Glomerular endothelial cell (primary cell): ENCODE results near the gene LRRC45. TPM values are rescaled to one million over a fixed set of nuclear protein-coding genes. Genes with fewer than 3 reads are reported as not detected.

Source experiments
- DNase-seq: peaks from one replicate; pipeline ENCODE4 v3.0.0-alpha.2; 2011; ENCODE audit warnings: low read depth, low spot score; ENCODE audit errors: extremely low read depth
- total RNA-seq: library from RNA; depleted of rRNA; stranded (reverse); fragments of >200 nt; gene quantifications from 2 replicates; pipeline ENCODE4 v1.2.3, GENCODE V29; 2015

The LRRC45 gene
- total RNA-seq, 1 donor from 2014 or later = 24.9 TPM

DNA sequence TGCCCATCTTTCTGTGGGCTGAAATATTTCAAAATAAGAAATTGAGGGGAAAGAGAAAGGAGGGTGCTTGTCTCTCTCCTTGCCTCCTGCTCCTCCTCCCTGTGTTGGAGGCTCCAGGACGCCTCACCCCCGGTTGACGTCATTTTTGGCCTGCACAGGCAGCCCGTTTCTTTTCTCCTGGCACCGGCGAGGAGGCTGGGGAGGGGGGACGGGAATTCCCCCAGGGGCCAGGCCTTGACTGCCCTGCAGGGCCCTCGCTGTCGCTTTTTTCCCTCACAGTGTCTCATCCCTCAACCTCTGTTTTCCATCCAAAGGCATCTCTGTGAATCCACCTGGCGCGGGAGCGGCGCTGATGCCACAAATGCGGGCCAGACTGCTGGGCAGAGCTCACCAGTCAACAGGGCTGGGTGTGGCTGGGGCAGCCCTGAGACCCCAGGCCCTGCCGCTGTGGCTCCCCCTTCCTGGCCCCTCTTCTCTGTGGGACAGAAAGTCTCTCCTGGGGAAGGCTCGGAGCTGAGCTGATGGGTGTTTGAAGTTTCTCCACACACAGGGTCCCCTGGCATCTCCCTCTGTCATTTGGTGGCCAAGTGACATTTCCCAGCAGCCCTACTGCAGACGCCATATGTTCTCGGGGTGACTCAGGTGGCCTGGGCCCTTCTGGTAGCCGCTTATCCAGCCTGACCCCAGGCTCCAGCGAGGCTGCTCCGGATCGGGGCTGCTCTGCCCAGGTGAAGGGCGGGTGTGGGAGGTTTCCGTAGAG is 16.5 kb upstream of the LRRC45 start:
- DNase-seq = no peak

DNA sequence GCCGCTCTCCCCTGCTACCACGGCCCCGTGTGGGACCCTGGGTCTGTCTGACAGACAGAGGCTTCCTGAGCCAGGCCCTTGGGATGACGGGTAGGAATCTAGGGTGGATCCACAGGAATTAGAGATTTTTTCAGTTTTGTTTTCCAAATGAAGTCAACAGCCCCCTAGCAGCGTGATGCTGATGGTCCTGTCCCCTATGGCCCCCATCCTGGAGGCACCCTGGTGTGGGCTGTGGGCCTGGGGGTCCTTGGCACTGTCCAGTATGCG is 15.9 kb upstream of the LRRC45 start:
- DNase-seq = no peak

DNA sequence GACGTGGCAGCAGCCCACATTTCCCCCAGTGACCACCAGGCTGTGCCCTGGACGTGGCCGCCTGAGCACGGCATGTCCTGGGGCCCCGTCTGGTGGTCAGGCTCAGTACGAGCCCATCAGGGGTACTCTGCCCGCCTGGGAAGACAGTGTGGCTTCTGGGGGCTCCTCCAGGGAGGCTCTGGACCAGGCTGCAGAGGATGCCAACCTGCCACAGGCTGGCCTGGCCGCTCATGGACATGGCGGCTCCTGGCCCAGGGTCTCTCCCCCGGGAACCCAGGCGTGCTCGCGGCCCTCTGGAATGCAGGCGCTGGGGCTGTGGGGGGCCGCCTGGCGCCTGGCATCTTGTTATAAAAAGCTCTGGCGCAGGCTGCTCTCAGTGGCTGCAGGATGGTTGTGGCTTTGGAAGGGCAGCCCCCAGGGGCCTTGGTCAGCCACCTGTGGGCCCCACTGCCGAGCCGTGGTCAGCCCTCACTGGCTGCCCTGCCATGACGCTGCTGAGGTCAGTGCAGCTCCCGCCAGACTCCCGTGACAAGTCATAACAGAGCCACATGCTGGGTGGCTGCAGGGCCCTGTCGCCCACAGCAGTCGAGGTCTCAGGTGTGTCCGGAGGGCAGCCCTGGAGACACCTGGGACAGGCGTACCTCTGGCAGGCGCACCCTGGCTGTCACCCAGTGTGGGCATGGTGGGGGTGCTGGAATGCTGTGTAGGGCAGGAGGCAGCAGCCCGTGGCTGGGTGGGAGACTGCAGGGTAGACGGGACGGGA is 15.4 kb upstream of the LRRC45 start:
- DNase-seq = no peak

DNA sequence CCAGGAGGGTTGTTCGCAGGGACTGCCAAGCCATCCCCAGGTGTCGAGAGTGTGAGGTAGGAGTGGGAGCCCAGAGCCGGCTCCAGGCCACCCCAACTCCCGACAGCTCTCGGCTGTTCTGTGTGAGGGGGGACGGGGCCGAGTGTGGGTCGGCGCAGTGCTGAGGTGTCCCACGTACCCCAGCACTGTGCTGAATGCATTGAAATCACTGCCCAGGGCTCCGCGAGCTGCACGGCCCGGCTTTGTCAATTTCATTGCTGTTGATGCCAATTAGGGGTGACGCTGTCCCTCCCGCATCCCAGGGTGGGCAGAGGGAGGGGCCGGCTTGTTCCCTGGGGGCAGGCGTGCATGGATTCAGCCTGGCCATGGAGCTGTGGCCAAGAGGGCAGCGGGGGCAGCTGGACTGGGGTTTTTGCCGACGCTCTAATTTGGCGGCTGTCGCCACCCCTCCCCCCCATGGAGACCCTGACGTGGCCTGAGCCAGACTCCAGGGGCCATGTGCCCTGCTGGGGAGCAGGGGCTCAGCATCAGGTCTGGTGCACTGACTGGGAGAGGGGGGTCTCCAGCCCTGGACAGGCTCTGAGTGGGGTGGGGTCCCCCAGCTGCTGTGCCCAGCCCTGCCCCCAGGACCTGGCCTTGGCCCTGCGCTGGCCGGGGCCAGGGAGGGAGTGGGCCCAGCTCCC is 14.7 kb upstream of the LRRC45 start:
- DNase-seq = no peak

DNA sequence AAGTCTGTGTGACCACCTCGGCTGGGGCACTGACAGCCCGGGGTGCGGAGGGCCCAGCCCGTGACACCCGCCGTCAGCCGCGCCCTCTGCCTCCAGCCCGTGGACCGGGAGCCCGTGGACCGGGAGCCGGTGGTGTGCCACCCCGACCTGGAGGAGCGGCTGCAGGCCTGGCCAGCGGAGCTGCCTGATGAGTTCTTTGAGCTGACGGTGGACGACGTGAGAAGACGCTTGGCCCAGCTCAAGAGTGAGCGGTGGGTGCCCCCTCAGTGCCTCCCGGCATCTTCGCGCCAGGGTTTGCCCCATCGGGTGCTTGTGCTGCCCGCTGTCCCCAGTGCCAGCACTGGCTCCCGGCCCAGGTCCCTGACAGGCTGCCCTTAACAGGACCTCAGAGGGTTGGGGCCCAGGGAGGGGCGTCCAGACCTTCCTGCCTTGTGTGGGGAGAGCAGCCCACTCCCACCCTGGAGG is 14.1 kb upstream of the LRRC45 start:
- no peak for DNase-seq

DNA sequence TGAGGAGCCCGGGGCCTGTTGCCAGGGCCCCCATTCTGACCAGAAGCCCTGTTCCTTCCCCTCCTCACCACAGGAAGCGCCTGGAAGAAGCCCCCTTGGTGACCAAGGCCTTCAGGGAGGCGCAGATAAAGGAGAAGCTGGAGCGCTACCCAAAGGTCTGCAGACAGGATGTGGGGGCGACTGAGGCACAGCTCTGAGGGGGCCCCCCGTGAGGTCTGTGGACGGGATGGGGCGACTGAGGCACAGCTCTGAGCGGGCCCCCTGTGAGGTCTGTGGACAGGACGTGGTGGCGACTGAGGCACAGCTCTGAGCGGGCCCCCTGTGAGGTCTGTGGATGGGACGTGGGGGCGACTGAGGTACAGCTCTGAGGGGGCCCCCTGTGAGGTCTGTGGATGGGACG is 13.7 kb upstream of the LRRC45 start:
- DNase-seq = no peak

DNA sequence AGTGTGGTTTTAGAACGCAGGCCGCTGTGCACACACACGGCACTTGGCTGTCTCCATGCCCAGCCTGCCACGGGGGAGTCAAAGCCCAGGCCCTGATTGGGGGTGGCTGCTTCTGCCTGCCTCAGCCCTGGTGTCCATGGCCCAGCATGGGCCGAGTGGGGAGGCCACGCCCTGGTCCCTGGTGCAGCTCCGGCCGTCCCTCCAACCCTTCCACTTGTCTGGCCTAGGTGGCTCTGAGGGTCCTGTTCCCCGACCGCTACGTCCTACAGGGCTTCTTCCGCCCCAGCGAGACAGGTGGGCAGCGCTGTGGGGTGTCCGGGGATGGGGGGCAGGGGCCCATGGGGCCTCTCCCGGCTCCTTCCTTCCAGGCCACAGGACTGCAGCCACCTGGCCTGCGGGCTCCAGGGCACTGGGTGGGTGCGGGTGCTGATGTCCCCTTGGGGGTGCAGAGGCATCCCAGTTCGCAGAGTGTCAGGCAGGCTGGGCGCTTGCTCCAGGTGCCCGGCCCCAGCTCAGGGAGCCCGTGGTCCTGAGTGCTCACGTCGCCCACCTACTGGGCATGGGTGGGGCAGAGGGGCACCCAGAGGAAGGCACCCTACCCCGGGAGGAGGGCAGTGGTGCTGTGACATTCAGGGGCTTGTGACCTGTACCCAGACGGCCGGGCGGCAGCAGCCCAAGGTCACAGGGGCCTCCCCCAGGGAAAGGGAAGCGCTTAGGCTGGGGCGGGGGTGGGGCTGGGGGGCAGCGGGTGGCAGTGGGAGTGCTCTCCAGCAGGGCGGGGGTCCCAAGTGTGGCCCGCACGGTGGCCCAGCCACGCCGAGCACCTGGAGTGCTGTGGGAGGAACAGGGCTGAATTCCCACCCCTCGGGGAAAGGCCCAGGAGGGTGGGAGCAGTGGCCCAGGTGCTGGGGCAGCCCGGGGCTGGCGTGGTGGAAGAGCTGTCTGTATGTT is 12.3 kb upstream of the LRRC45 start:
- DNase-seq = no peak

DNA sequence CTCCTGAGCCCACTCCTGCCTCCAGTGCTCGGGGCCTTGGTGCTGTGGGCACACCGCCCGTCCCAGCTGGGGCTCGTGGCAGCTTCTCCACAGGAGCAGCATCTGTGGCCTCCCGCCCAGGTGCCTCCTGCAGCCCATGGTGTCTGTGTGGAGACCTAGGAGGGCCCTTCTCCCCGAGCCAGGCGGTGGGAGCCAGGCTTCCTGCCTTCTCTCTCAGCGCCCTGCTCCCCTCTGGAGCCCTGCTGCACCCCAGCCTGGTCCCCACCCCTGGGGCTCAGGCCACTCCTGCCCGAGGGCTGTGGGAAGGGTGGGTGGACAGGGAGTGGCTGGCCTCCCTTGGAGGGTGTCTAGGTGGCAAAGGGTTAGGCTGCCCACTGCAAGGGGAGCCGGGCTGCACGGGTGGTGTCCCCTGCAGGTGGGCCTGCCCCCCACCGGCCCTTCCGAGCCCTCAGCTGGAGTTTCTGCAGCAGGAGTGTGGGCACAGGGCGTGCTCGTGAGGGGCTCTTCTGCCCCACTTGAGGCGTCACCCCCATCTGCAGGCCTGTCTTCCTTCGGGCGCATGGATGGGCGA is 11.4 kb upstream of the LRRC45 start:
- no peak for DNase-seq

DNA sequence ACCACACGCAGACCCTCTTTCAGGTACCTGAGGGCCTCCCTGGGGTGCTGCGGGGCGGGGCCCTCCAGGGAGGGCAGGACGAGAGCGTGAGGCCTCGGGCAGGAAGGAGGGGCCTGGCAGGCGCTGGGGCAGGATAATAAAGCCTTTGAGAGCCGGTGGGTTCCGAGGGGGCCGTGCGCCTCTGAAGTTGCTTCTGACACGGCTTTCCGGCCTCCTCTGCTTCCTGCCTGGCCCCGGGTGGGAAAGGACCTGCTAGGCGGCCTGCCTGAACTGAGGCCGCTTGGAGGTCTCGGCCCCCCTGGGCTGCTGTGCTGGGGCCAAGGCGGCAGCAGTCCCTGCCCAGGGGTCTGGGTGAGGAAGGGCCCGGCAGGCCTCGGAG is 10.9 kb upstream of the LRRC45 start:
- no peak for DNase-seq

DNA sequence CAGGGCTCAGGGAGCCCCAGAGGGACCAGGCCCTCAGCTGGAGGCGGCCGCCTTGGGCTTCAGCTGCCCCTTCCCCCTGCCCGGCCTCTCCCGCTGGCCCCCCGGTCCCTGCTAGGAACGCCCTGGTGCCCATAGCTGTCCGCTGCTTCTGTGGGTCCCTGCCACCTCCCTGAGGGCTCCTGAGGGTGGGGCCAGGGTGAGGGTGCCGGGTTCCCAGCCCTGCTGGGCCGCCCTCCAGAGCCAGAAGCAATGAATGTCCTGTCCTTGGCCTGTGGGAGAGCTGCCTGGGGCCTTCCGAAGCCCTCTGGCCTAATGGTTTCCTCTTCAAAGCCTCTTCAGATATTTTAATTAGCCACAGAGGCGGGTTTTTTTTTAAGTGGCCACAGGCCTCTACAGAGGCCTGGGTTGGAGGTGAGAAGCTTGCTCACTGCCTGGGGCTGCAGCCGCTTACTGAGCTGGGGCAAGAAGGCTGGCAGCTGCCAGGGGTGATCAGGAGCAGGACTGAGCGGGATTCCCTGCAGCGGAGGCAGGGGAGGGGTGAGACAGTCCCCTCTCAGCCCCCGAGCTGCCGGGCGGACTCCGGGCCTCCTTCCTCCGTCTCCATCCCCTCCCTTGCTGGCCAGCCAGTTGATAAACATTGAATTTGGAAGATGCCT is 10.3 kb upstream of the LRRC45 start:
- DNase-seq = no peak

DNA sequence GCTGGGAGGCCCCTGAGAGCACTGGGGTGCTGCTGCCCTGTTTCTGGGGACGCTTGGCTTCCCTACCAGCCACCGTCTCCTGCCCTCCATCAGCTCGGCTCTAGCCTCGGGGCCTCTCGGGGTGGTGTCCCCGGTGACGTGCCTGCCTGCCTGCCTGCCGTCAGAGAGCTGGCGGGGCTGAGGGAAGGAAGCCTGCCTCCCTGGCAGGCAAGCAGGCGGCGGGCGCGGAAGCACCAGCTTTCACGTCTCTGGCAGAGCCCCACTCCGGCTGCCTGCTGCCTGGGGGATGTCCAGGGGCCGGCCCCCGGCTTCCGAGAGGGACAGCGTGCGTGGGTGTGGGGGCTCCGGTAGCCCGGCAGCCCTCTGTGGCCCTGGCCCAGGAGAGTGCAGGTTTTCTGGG is 9.8 kb upstream of the LRRC45 start:
- DNase-seq = no peak

DNA sequence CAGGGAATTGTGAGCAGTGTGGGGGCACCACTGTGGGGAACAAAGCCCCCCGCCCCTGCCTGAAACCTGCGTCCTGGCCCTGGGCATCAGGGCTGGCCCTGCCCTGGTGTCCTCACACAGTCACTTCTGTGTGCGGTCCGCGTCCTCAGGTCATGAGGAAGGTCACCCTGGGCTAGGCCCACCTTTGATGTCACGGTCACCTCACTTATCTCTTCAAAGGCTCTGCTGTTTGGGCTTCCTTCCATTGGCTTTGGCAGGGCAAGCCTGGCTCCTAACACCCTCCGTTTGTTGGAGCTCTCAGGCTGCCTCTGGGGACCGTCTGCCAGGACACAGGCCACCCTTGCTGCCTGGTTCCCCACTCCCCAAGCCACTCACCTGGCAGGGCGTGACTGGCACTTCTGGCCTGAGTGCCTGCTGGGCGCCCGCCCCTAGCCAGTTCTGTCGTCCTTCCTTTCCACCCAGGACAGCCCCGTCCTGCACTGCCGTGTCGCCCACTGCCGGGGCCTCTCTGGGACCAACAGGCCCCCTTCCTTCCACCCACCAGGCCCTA is 9.3 kb upstream of the LRRC45 start:
- no peak for DNase-seq

DNA sequence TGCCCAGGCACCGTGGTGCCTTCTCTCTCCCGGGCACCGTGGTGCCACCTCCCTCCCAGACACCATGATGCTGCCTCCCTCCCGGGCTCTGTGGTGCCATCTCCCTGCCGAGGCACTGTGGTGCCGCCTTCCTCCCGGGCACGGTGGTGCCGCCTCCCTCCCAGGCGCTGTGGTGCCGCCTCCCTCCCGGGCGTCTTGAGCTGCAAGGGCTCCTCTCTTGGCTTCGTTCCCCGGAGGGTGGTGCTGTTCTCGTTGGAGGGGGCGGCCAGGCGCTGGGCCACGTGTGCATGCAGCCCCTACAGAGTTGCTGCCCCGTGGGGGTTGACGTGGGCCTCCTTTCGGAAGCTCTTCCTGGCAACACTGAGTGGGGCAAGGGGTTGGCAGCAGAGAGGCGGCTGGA is 8.7 kb upstream of the LRRC45 start:
- no peak for DNase-seq

DNA sequence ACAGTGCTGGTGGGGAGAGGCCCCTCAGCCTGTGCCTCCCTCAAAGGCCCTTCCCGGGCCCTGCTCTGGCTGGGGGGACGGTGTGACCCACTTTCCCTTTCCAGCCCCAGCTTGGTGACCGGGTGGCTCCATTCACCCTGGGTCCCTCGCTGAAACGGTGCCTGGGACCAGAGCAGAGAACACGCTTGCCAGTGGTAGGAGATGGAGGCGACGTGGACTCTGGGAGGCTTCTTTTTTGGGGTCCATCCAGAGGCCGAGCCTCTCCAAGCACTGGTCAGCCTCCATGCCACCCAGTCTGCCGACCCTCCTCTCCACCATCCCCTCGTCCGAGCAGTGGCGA is 8.2 kb upstream of the LRRC45 start:
- no peak for DNase-seq

DNA sequence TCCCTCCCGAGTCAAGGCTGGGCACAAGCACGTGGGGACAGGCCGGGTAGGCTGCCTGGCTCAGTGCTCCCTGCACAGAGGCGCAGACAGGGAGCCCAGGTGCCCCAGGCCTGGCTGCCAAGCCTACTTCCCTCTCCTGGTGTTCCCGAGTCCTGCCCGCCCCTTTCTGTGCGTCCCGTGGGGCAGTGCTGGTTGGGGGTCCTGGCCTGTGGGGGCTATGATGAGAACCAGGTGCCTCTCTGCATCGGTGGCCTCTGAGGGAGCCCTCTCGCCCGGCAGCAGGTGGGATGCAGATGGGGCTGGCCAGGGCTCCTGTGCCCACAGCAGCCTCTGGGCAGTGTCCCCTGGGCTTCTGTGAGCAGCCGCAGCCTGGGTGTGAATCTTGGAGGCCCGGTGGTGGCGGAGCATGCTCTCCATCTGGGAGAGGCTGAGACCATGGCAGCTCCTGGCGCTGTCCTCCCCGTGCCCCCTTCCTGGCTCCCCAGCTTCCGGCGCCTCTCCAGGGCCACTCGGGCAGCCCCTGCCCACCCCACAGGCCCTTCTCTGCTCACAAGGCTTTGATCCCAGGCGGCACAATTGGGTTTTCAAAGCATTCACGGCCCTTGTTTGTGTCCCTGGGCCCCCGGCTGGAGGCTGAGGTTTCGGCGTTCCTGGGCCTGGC is 7.7 kb upstream of the LRRC45 start:
- DNase-seq = no peak

DNA sequence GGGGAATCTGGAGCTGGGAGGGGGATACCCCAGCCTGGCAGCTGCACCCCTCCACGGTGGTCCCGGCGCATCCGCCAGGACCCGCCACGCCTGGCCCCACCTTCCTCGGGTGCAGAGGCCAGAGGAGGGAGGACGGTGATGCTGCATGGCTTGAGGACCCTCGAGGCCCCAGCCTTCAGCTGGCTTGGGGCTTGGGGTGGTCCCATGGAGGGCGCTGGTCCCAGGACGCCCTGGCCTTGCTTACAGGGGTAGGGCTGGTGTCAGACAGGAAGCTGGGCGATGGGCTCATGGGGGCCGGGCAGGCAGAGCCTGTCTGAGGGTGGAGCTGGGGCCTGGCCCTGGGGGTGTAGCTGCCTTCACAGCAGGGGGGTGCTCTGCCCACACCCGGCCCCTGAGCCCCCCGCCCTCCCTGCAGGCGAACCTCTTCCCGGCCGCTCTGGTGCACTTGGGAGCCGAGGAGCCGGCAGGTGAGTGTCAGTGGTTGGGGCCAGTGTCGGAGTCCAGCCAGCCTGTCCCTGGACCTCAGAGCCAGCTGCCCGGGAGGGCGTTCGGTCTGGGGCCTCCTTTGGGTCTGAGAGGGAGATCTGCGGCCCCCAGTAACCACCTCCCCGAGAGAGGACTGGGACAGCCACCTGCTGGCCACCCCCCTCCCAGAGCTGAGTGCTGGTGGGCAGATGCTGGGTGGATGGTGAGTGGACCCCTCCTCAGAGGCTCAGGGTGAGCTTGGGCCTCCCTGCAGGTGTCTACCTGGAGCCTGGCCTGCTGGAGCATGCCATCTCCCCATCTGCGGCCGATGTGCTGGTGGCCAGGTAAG is 6.8 kb upstream of the LRRC45 start:
- DNase-seq = no peak

DNA sequence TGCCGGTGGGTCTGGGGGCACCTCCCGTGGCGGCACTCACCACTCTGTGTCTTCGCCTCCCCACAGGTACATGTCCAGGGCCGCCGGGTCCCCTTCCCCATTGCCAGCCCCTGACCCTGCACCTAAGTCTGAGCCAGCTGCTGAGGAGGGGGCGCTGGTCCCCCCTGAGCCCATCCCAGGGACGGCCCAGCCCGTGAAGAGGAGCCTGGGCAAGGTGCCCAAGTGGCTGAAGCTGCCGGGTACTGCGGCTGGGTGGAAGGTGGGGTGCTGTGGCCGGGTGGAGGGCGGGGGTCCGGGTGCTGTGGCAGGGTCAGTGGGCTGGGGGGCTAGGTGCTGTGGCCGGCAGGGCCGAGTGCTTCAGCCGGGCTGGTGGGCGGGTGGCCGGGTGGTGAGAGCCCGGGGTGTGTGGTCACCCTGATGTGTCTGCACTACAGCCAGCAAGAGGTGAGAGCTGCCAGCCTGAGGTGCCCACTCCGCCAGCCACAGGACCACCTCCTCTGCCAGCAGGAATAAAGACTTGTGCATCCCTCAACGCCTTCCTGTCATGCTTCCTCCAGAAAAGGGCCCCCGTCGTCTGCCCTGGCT is 6.1 kb upstream of the LRRC45 start:
- DNase-seq = no peak

DNA sequence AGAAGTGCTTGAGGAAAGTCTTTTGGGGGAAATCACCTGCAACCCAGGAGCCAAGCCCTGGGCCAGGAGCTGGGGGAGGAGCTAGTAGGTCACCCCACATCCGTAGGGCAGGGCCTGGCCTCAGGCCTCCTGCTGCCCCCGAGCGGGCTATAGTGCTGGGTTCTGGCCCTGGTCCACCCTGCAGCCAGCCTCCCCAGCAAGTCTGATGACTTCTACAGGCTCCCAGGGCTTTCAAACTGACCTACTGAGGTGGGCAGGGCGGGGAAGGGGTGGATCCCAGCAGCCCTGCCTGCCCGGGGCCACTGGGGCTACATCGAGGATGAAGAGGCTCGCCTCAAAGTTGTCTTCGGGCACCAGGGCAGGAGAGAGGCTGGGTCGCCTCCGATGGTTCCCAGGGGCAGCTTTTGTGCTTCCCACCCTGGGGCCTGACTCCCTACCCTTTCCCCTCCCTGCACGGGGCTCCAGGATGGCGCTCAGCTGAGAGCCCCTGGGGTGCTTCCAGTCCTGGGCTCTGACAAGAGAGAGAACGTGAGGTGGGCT is 5.4 kb upstream of the LRRC45 start:
- no peak for DNase-seq
